Activated CD4-positive, alpha-beta T cell treated with anti-CD3 and anti-CD28 coated beads, Interleukin-2, amount 10 ng/mL, durations not matched to agents 7 days and 5 days (primary cell): ENCODE measurements around the gene ARHGAP26. TPM values are rescaled to one million over a fixed set of nuclear protein-coding genes. Genes with fewer than 3 reads are reported as not detected.

ENCODE experiments used
- CTCF ChIA-PET: fragments of 350-600 bp; sonication (Branson Sonifier 250); formaldehyde crosslinking; loops from one replicate; lab custom pipeline; 2021; ENCODE audit warnings: antibody characterized with exemption; lab: Charles Lee
- POLR2A ChIA-PET: fragments of 350-600 bp; sonication (Branson Sonifier 250); formaldehyde crosslinking; loops from one replicate; lab custom pipeline; 2021; ENCODE audit warnings: antibody characterized with exemption; lab: Charles Lee
- DNase-seq: peaks from one replicate; pipeline ENCODE4 v3.0.0-alpha.2; 2020
- H3K27ac Mint-ChIP-seq: one replicate; pipeline ENCODE4 v1.8.0; 2021; ENCODE audit warnings: mild to moderate bottlenecking, moderate library complexity, mixed read lengths
- H3K27me3 Mint-ChIP-seq: one replicate; pipeline ENCODE4 v1.8.0; 2021; ENCODE audit warnings: mixed read lengths
- H3K36me3 Mint-ChIP-seq: one replicate; pipeline ENCODE4 v1.8.0; 2021; ENCODE audit warnings: low read depth, mixed read lengths
- H3K4me1 Mint-ChIP-seq: one replicate; pipeline ENCODE4 v1.8.0; 2021; ENCODE audit warnings: mixed read lengths
- H3K4me3 Mint-ChIP-seq: one replicate; pipeline ENCODE4 v1.8.0; 2021; ENCODE audit warnings: mild to moderate bottlenecking, moderate library complexity, mixed read lengths
- H3K9me3 Mint-ChIP-seq: one replicate; pipeline ENCODE4 v1.8.0; 2021; ENCODE audit warnings: mixed read lengths
- total RNA-seq, 2 experiments: library from RNA; stranded (reverse); gene quantifications; one replicate each; pipeline ENCODE4 v1.2.3, GENCODE V29; 2021

The ARHGAP26 gene
- total RNA-seq, 2 experiments from 2014 or later = 21.0 to 21.5 TPM

DNA sequence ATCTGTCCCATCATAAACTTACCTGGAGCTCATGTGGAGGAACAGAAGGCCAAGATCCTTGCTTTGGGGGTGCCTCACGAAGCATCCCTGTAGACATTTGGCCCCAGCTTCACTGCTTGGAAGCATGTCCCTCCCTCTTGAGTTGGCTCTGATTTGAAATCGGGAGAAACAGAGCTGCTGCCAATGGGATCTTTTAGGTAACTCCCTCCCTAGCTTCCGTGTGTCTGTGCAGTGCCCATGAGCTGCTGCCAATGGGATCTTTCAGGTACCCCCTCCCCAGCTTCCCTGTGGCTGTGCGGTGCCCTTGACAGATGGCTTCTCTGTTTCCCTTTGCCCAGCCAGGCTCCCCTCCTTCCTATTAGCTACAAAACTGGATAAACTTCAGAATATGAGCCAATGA is 455.3 kb downstream of the ARHGAP26 start:
- POLR2A ChIA-PET = no interaction called here
- no peak for DNase-seq
- Mint-ChIP-seq H3K9me3 (no peaks in the 10 kb centered on the region), H3K4me3 (no peak overlapping the region), H3K27ac (no peak overlapping the region), H3K36me3 (peaks cover 11% of the 10 kb centered on the region), H3K27me3 (no peaks in the 10 kb centered on the region), H3K4me1 (peaks cover 53% of the 10 kb centered on the region)
- CTCF ChIA-PET = interaction anchor here (2.2 kb wide), 1 partner anchor 223 kb away, joined by 7 read pairs; no protein-coding TSS in a partner anchor

DNA sequence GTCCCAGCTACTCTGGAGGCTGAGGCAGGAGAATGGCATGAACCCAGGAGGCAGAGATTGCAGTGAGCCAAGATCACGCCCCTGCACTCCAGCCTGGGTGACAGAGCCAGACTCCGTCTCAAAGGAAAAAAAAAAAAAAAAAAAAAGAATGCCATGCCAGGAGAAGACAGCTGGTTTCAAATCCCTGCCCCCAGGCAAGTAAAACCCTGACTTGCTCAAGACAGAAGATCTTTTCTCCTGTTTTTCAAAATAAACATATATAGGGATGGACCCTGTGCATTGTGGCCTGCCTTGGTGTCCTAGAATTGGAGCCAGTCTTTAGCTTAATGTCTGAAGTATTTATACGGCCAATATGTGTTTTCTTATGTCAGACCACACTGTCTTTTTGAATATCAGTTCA is 456.2 kb downstream of the ARHGAP26 start:
- POLR2A ChIA-PET = no interaction called here
- Mint-ChIP-seq H3K27ac (no peak overlapping the region), H3K4me3 (no peak overlapping the region), H3K4me1 (peaks cover 55% of the 10 kb centered on the region), H3K9me3 (no peaks in the 10 kb centered on the region), H3K27me3 (no peaks in the 10 kb centered on the region), H3K36me3 (peaks cover 11% of the 10 kb centered on the region)
- CTCF ChIA-PET = interaction anchor here (1.3 to 2.2 kb wide), 2 partner anchors 40 to 223 kb away, joined by 4 to 7 read pairs; no protein-coding TSS in a partner anchor
- no peak for DNase-seq

DNA sequence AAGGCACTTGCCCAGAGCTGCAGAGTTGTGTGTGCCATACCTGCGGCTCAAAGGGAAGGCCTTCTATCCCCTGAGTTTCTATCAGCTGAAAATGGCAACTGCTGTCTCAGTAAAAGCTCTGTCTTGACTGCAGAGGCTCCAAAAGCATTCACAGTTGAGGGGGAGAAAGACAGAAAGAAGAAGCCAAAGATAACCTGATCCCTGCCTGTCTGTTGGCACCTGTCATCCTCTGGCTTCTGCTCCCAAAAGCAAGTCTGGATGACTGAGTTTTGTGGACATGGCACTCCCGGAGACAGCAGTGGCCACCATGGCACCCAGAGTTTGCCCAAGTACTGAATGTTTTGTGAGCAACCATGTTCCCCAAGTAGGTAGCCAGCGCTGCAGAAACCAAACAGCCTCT is 456.7 kb downstream of the ARHGAP26 start:
- Mint-ChIP-seq H3K36me3 (peaks cover 11% of the 10 kb centered on the region), H3K4me3 (no peak overlapping the region), H3K9me3 (no peaks in the 10 kb centered on the region), H3K27me3 (no peaks in the 10 kb centered on the region), H3K27ac (no peak overlapping the region), H3K4me1 (peaks cover 50% of the 10 kb centered on the region)
- ChIA-PET POLR2A (no interaction called here), CTCF (interaction anchor here (1.3 to 2.2 kb wide), 3 partner anchors 13 to 224 kb away, joined by 3 to 7 read pairs (median 4); no protein-coding TSS in a partner anchor)
- no peak for DNase-seq

DNA sequence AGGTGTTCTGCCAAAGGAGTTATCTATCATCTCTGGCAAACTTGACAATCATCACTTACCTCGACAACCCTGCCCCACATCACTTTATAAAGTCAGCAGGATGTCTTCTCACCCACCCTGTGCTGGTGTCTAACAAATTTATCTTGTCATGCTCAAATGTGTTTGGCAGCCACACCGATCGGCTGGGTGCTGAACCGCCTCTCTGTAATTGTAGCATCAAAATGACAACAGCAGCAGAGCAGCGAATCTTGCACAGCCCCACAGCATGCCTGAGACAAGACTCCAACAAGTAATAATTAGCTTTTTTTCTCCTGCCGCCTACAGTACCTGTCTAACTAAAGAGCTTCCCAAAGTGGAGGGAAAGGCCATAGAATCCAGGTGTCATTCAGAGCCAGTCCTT is 457.1 kb downstream of the ARHGAP26 start:
- ChIA-PET CTCF (interaction anchor here (1.3 to 2.2 kb wide), 3 partner anchors 14 to 39 kb away, joined by 3 to 6 read pairs (median 4); no protein-coding TSS in a partner anchor), POLR2A (no interaction called here)
- H3K4me3 Mint-ChIP-seq = no peak overlapping the region
- peaks cover 11% of the 10 kb centered on the region for H3K36me3 Mint-ChIP-seq
- H3K9me3 Mint-ChIP-seq = no peaks in the 10 kb centered on the region
- H3K4me1 Mint-ChIP-seq = peaks cover 46% of the 10 kb centered on the region
- H3K27ac Mint-ChIP-seq = no peak overlapping the region
- no peaks in the 10 kb centered on the region for H3K27me3 Mint-ChIP-seq
- no peak for DNase-seq

DNA sequence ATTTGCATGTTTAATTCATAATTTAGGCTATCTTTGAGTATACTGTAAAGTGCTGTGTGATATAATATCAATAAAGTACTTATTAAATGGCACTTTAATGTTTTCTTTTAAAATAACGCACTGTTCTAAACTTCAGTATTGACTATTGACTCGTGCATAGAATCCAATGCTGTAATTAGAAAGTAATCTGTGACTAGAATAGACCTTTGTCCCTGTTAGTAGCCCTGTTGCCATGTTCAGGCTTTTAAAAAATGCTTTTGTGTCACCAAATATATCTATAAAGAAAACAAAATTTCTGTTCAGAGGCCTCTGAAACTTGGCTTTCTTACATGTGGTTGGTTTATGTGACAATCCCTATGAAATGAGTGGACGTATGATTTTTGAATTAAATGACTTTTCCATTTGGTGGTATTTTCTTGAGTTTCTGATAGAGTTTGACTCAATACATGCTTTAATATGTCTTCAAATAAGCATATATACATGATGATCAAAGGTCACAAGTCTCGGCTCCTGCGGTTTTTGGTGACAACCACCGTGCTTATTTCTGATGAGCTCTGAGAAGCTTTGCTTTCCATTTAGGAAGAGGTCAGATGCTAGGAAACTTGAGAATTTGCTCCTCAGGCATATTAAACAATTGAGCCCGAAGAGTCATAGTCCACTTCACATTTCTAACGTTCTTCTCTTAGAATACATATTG is 458.6 kb downstream of the ARHGAP26 start:
- Mint-ChIP-seq H3K36me3 (peaks cover 8% of the 10 kb centered on the region), H3K27me3 (no peaks in the 10 kb centered on the region), H3K27ac (peak overlapping the region; percentile 91), H3K9me3 (no peaks in the 10 kb centered on the region), H3K4me1 (peaks cover 31% of the 10 kb centered on the region), H3K4me3 (no peak overlapping the region)
- ChIA-PET POLR2A (no interaction called here), CTCF (interaction anchor here (1.0 to 2.2 kb wide), 2 partner anchors 12 to 21 kb away, joined by 3 to 6 read pairs; no protein-coding TSS in a partner anchor)
- DNase-seq = no peak

DNA sequence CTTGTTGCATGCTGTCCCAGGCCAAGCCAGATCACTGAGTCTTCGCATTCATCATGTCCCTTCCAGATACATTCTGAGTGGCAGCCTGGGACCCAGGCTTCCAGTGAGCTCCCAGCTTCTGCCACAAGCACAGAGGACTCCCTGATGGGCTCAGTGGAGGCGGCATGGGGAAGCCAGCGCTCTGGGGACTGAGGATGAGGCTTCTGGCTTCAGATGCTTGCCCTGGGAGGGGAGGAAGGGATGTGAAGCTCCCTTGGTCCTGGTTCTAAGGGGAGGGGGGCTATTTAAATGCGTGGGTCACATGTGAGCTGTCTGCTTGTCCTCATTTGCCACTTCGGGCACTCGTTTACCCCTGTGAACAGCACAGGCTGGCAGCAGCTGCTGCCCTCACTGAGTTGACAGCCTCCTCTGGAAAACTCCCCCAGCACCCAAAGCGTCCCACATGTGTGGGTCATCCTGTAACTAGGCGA is 459.3 kb downstream of the ARHGAP26 start:
- Mint-ChIP-seq H3K36me3 (peaks cover 4% of the 10 kb centered on the region), H3K27ac (peak overlapping the region; percentile 91), H3K9me3 (no peaks in the 10 kb centered on the region), H3K4me3 (peak overlapping the region; percentile 44), H3K4me1 (peaks cover 30% of the 10 kb centered on the region), H3K27me3 (no peaks in the 10 kb centered on the region)
- ChIA-PET POLR2A (interaction anchor here (0.6 kb wide), 1 partner anchor 240 kb away, joined by 3 read pairs; no protein-coding TSS in a partner anchor), CTCF (interaction anchor here (2.2 kb wide), 1 partner anchor 21 kb away, joined by 6 read pairs; no protein-coding TSS in a partner anchor)
- DNase-seq = no peak

DNA sequence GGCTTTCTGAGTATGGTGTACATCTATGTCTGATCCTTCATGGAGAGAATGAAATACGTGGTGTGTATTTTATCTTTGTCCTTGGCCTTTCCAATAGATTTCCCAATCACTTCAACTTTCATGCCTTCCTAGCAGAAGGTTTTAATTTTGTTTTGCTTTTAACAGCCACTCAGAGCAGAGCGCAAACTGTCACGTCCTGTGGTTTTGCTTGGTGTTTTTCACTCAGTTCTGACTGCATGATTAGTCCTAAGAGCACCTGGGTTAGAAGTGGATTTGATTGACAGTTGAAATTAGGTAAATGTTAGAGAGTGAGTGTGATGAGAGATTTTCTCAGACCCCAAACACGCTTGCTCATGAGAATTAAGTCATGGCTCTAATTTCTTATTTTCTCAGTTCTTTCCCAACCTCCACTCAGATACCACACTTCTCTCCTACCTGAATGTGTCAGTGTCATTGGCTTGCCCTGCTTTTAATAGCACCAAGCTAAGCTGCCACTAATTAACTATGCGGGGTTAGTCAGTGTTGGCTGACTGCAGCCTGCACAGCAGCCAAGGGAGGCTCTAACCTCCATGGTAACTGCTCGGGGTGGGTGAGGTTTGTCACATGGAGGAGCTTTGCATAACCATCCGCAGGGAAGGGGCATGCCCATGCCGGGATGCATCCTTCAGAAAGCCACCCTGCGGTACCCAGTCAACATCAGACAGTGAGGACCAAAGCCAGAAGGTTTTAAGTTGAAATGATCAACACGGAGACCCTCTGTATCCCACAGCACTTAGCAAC is 459.9 kb downstream of the ARHGAP26 start:
- peak; percentile 69 for DNase-seq
- H3K4me1 Mint-ChIP-seq = peaks cover 30% of the 10 kb centered on the region
- peak overlapping the region; percentile 91 for H3K27ac Mint-ChIP-seq
- H3K9me3 Mint-ChIP-seq = no peaks in the 10 kb centered on the region
- ChIA-PET POLR2A (interaction anchor here (0.6 kb wide), 1 partner anchor 239 kb away, joined by 3 read pairs; no protein-coding TSS in a partner anchor), CTCF (interaction anchor here (1.1 kb wide), 1 partner anchor 16 kb away, joined by 3 read pairs; no protein-coding TSS in a partner anchor)
- no peaks in the 10 kb centered on the region for H3K36me3 Mint-ChIP-seq
- no peaks in the 10 kb centered on the region for H3K27me3 Mint-ChIP-seq
- H3K4me3 Mint-ChIP-seq = peak overlapping the region; percentile 44

DNA sequence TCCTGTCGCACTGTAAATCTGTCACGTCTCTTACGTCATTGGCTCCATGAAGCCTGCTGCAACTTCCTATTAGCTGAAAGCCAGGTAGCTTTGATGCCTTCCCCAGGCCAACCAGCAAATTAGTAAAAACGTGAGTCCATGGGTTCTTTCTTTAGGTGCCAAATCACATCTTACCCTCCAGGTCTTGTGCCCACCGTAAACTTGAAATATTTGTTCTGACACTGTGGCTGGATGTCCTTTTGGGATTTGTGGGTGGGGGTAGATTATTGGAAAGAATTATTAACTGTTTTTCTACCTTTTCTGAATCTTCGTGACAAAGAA is 460.5 kb downstream of the ARHGAP26 start:
- H3K36me3 Mint-ChIP-seq = no peaks in the 10 kb centered on the region
- H3K4me3 Mint-ChIP-seq = no peak overlapping the region
- H3K4me1 Mint-ChIP-seq = peaks cover 30% of the 10 kb centered on the region
- no peaks in the 10 kb centered on the region for H3K9me3 Mint-ChIP-seq
- no peaks in the 10 kb centered on the region for H3K27me3 Mint-ChIP-seq
- H3K27ac Mint-ChIP-seq = peak overlapping the region; percentile 91
- no peak for DNase-seq
- POLR2A ChIA-PET = no interaction called here
- CTCF ChIA-PET = interaction anchor here (1.1 kb wide), 1 partner anchor 17 kb away, joined by 3 read pairs; no protein-coding TSS in a partner anchor

DNA sequence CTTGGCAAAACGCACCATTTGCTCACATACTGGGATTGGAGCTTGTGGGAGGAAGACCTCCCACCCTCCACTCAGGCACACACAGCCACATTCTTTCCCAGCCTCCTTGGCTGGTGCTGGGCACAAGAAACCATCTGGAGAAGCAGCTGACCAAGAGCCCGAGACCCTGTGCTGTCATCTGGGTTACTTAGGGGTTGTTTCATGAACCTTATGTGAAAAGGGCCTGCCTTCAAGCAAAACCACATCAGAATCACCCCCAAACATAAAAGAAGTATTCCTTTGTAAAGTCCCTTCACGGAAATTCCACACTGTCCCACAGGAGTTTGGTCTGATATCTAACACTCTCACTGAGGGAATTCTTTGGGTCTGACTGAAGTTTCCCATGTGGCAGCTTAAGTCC is 461.2 kb downstream of the ARHGAP26 start:
- Mint-ChIP-seq H3K27me3 (no peaks in the 10 kb centered on the region), H3K36me3 (no peaks in the 10 kb centered on the region), H3K9me3 (no peaks in the 10 kb centered on the region), H3K4me1 (peaks cover 30% of the 10 kb centered on the region), H3K4me3 (no peak overlapping the region), H3K27ac (no peak overlapping the region)
- ChIA-PET POLR2A (no interaction called here), CTCF (interaction anchor here (1.1 kb wide), 1 partner anchor 18 kb away, joined by 3 read pairs; no protein-coding TSS in a partner anchor)
- no peak for DNase-seq

DNA sequence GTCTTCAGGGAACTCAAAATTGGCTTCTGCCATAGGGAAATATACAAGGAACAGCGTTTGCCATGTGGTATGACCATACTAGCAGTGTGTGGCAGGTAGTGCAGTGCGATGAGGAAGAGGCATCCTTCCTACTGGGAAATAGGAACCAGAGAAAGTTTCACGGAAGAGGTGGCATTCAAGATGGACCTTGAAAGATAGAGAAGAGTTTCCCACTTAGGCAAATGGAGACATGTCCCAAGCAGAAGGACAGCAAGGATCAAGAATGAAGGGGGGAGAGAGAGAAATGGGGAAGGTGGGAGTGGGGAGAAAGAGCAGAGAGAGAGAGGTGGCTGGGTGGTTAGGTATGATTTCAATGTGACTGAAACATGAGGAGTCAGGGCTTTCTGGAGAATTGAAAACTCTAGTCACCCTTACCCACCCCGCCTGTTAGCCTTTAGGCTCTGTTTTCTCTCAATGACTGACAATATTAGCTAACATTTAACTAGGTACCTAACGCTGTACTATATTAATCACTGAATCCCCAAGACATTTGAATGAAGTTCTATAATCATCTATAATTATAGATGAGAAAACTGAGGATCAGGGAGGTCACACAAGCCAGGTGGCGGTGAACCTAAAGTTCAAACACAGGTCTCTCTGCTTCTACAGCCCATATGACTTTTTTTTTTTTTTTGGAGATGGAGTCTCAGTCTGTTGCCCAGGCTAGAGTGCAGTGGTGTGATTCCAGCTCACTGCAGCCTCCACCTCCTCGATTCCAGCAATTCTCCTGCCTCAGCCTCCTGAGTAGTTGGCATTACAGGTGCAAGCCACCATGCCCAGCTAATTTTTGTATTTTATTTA is 462.0 kb downstream of the ARHGAP26 start:
- no peak overlapping the region for H3K27ac Mint-ChIP-seq
- no peaks in the 10 kb centered on the region for H3K9me3 Mint-ChIP-seq
- no peaks in the 10 kb centered on the region for H3K36me3 Mint-ChIP-seq
- DNase-seq = no peak
- H3K4me3 Mint-ChIP-seq = no peak overlapping the region
- CTCF ChIA-PET = no interaction called here
- POLR2A ChIA-PET = no interaction called here
- peaks cover 30% of the 10 kb centered on the region for H3K4me1 Mint-ChIP-seq
- no peaks in the 10 kb centered on the region for H3K27me3 Mint-ChIP-seq

DNA sequence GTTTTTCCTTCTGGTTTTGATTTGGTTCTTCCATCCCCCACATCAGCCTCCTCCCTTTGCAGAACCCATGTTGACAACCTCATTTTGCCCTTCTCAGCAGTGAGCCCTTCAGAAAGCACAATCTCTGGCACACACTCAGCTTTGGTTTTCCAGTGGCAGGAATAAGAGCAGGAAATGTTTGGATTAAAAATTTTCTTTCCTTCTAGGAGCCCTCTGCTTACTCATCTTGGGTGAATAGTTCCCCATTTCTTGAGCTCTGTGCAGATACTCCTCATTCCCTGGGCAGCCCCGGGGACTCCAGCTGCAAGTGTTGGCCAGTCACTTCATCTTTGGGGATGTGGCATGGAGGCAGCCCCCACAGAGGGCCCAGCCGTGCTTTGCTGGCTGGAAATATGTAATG is 462.9 kb downstream of the ARHGAP26 start:
- DNase-seq = no peak
- H3K36me3 Mint-ChIP-seq = no peaks in the 10 kb centered on the region
- no peak overlapping the region for H3K27ac Mint-ChIP-seq
- no peak overlapping the region for H3K4me3 Mint-ChIP-seq
- H3K9me3 Mint-ChIP-seq = no peaks in the 10 kb centered on the region
- H3K4me1 Mint-ChIP-seq = peaks cover 29% of the 10 kb centered on the region
- ChIA-PET POLR2A (no interaction called here), CTCF (no interaction called here)
- no peaks in the 10 kb centered on the region for H3K27me3 Mint-ChIP-seq
